Spleen (tissue), 11 donors: Measurements from ENCODE around the gene NPIPB2. TPM values are rescaled to one million over a fixed set of nuclear protein-coding genes. Genes with fewer than 3 reads are reported as not detected.
"Not testable (repeated sequence)": the region's sequence is repeated elsewhere in the genome, so short reads cannot be mapped to it uniquely, and the experiment has no call there.

Experiments
- DNase-seq: peaks from one replicate; pipeline ENCODE4 v3.0.0-alpha.2; 2020
- H3K27ac ChIP-seq, 8 donors: fragments of 200-600 bp; sonication (generic) in 7 of 8; 1 replicate in 4 of 8; 2 replicates in 4 of 8; pipeline versions ENCODE4 v1.5.0 to v1.8.0; 2016 to 2021; ENCODE audit warnings: inconsistent platforms in 4 of 8, mild to moderate bottlenecking in 4 of 8, moderate library complexity in 1 of 8
- H3K27me3 ChIP-seq, 7 donors: fragments of 200-600 bp; sonication (generic) in 6 of 7; replicated peaks in 1 of 7; 1 replicate in 4 of 7; 2 replicates in 3 of 7; pipeline versions ENCODE4 v1.5.0 to v1.8.0; 2016 to 2021; ENCODE audit warnings: inconsistent platforms in 3 of 7, mild to moderate bottlenecking in 1 of 7
- H3K36me3 ChIP-seq, 6 donors: fragments of 200-600 bp; sonication (generic) in 5 of 6; 1 replicate in 4 of 6; 2 replicates in 2 of 6; pipeline versions ENCODE4 v1.5.0 to v1.8.0; 2016 to 2021; ENCODE audit warnings: inconsistent platforms in 2 of 6
- H3K4me1 ChIP-seq, 6 donors: fragments of 200-600 bp; sonication (generic) in 5 of 6; 1 replicate in 3 of 6; 2 replicates in 3 of 6; pipeline versions ENCODE4 v1.5.0 to v1.8.0; 2016 to 2021; ENCODE audit warnings: inconsistent platforms in 3 of 6
- H3K4me3 ChIP-seq, 8 donors: fragments of 200-600 bp; sonication (generic) in 7 of 8; 1 replicate in 4 of 8; 2 replicates in 4 of 8; pipeline versions ENCODE4 v1.5.0 to v1.8.0; 2016 to 2021; ENCODE audit warnings: inconsistent platforms in 4 of 8, mild to moderate bottlenecking in 4 of 8, moderate library complexity in 2 of 8
- H3K9me3 ChIP-seq, 8 donors: fragments of 200-600 bp; sonication (generic) in 7 of 8; 1 replicate in 4 of 8; 2 replicates in 4 of 8; pipeline versions ENCODE4 v1.5.0 to v1.8.0; 2016 to 2021; ENCODE audit warnings: inconsistent platforms in 4 of 8
- POLR2A ChIP-seq, 3 donors: fragments of 450-650 bp; IDR thresholded peaks; one replicate each; pipeline ENCODE4 v1.5.1; 2017; ENCODE audit warnings: antibody characterized with exemption in 3 of 3, mild to moderate bottlenecking in 1 of 3
- POLR2AphosphoS5 ChIP-seq, 3 donors: sonication (generic); formaldehyde crosslinking; IDR thresholded peaks; one replicate each; pipeline ENCODE4 v1.5.1; 2017; ENCODE audit warnings: antibody characterized with exemption in 3 of 3
- WGBS, 5 donors: extraction: QIAGEN DNeasy Blood & Tissue Kit in 3 of 5; methylation state at CpG; one replicate each; pipeline versions ENCODE4 v1.1.5 to v1.1.7; 2013 to 2018; 5-methylcytosine and 5-hydroxymethylcytosine counted together
- intact Hi-C: fragments of 100-400 bp; cut with DNase I; formaldehyde crosslinking; loops from one replicate; pipeline ENCODE4 v1.15.0; 2023; ENCODE audit warnings: low total_unique reads
- polyA plus RNA-seq, 3 donors: library from polyadenylated mRNA; stranded (reverse); fragments of 200-250 nt; gene quantifications; one replicate each; pipeline ENCODE4 v1.2.1, GENCODE V29; 2013
- total RNA-seq, 7 donors: library from RNA; depleted of rRNA in 3 of 7; stranded (reverse); fragments of >200 nt in 3 of 7; fragmentation: NEBNext Ultra II Directional in 4 of 7; extraction: Animal tissue kit (Norgen Biotek cat#: 25700) in 4 of 7; gene quantifications; one replicate each; pipeline versions ENCODE4 v1.1.0 to v1.2.1, GENCODE V29; 2016 to 2021
- TF ChIP-seq, protein P1 (sequence below), 11 experiments: fragments of 200-600 bp in 7 of 11; fragments of 450-650 bp in 4 of 11; sonication (generic) in 4 of 11; IDR thresholded peaks in 8 of 11; conservative IDR thresholded peaks in 3 of 11; 1 replicate in 7 of 11; 2 replicates in 4 of 11; pipeline versions ENCODE4 v1.4.0 to v1.8.0; 2016 to 2021; ENCODE audit warnings: antibody characterized with exemption in 11 of 11, inconsistent platforms in 4 of 11, mild to moderate bottlenecking in 1 of 11
- donor health status: healthy with polysubstance abuse.
- donor health status: DM: no; HTN: no; CAD: no; lungs with moderate emphysema.
- donor health status: DM: no; HTN: no; CAD: no.
- donor health status: Bipolar disorder and iron deficiency.
- donor health status: healthy.
- donor health status: DM: no; HTN: no; CAD: no.
- donor health status: DM: yes; HTN: yes; CAD: no.

The NPIPB2 gene
- total and polyA plus RNA-seq, 10 donors, result 4.0 to 23.7 (median 10.9) TPM

DNA sequence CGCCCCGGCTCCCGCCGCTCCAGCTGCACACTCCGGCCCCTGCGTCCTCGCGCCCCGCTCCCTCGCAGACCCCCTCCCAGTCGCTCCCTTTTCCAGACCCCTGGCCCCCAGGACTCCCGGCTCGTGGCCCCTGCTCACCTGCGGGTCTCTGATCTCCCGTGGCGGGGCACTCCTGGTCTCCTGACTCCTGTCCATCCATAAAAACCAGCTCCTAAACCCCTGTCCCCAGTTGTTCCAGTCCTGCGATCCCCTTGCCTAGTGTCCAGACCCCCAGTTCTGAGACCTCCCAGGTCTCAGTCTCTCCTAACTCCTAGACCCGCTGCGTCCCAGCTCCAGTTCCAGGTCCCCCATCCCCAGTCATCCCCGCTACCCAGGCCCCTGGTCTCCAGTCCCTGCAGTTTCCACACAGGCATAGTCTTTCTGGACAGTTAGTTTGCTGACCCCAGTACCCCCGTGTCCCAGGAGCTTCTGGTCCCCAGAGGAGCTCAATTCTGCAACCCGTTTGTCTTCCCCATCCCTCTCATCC is 35.1 kb upstream of the NPIPB2 start:
- Histone ChIP-seq H3K27me3 (no peaks in the 10 kb centered on the region), H3K4me1 (peaks cover 15 to 68% (median 38%) of the 10 kb centered on the region in 6 donors), H3K4me3 (peak overlapping the region; percentile 64 to 96 (median 85)), H3K9me3 (no peaks in the 10 kb centered on the region), H3K36me3 (peaks cover 0 to 21% (median 0%) of the 10 kb centered on the region in 6 donors), H3K27ac (peak overlapping the region; percentile 74 to 91 (median 82))
- TF ChIP-seq POLR2A (IDR thresholded peaks at IDR 0.05) (no peak), POLR2AphosphoS5 (IDR thresholded peaks at IDR 0.05) (no peak)
- TF ChIP-seq, protein P1, sequence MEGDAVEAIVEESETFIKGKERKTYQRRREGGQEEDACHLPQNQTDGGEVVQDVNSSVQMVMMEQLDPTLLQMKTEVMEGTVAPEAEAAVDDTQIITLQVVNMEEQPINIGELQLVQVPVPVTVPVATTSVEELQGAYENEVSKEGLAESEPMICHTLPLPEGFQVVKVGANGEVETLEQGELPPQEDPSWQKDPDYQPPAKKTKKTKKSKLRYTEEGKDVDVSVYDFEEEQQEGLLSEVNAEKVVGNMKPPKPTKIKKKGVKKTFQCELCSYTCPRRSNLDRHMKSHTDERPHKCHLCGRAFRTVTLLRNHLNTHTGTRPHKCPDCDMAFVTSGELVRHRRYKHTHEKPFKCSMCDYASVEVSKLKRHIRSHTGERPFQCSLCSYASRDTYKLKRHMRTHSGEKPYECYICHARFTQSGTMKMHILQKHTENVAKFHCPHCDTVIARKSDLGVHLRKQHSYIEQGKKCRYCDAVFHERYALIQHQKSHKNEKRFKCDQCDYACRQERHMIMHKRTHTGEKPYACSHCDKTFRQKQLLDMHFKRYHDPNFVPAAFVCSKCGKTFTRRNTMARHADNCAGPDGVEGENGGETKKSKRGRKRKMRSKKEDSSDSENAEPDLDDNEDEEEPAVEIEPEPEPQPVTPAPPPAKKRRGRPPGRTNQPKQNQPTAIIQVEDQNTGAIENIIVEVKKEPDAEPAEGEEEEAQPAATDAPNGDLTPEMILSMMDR (IDR thresholded peaks at IDR 0.05 in 8 of 11, conservative IDR thresholded peaks at IDR 0.05 in 3 of 11), result no peak
- 0 to 2% (median 1%) methylated on average over 10 to 22 of the region's 22 CpGs for WGBS, 5 donors
- no peak for DNase-seq
- intact Hi-C loops, result loop anchor here (10.0 kb wide), 1 partner anchor 88 kb away; no protein-coding TSS in a partner anchor

DNA sequence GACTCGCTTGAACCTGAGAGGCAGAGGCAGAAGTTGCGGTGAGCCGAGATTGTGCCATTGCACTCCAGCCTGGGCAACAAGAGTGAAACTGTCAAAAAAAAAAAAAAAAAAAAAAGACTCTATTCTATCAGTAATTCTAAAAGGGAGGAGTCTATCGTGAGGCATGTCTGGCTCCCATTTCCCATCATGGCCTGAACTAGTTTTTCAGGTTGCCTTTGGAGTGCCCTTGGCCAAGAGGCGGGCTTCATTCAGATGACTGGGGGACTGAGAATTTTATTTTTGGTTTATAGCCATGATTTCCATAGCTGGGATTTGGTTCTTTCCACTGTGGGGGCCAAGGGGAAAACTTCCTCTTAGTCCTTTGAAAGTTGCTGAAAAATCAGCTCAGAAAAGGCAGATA is 31.2 kb upstream of the NPIPB2 start:
- 91 to 94% (median 93%) methylated on average over 5 of the region's 5 CpGs for WGBS, 5 donors
- DNase-seq, result no peak
- Histone ChIP-seq H3K4me3 (no peak overlapping the region), H3K27ac (no peak overlapping the region), H3K27me3 (no peaks in the 10 kb centered on the region), H3K9me3 (no peaks in the 10 kb centered on the region), H3K4me1 (peaks cover 10 to 30% (median 20%) of the 10 kb centered on the region in 6 donors), H3K36me3 (peaks cover 0 to 21% (median 0%) of the 10 kb centered on the region in 6 donors)
- TF ChIP-seq POLR2A (IDR thresholded peaks at IDR 0.05) (no peak), POLR2AphosphoS5 (IDR thresholded peaks at IDR 0.05) (no peak)
- TF ChIP-seq, protein P1 (IDR thresholded peaks at IDR 0.05 in 8 of 11, conservative IDR thresholded peaks at IDR 0.05 in 3 of 11), result no peak
- intact Hi-C loops, result loop anchor here (10.0 kb wide), 1 partner anchor 92 kb away; no protein-coding TSS in a partner anchor

DNA sequence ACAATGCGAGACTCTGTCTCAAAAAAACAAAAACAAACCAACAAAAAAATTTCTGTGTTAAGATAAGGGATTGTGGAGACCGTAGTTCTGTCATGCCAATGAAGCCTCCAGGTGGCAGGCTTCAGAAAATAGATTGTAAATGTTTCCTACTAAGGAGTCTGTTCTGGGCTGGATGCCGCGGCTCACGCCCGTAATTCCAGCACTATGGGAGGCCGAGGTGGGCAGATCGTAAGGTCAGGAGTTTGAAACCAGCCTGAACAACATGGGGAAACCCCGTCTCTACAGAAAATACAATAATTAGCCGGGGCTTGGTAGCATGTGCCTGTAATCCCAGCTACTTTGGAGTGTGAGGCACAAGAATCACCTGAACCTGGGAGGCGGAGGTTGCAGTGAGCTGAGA is 30.3 kb upstream of the NPIPB2 start:
- H3K27me3 ChIP-seq, result no peaks in the 10 kb centered on the region
- intact Hi-C loops, result loop anchor here (10.0 kb wide), 1 partner anchor 93 kb away; no protein-coding TSS in a partner anchor
- H3K4me1 ChIP-seq, result peaks cover 6 to 28% (median 11%) of the 10 kb centered on the region in 6 donors
- no peak overlapping the region for H3K4me3 ChIP-seq
- WGBS, 5 donors, result 71 to 92% (median 82%) methylated on average over 11 of the region's 11 CpGs
- H3K9me3 ChIP-seq, result no peaks in the 10 kb centered on the region
- DNase-seq, result no peak
- H3K27ac ChIP-seq, result no peak overlapping the region
- H3K36me3 ChIP-seq, result peaks cover 0 to 21% (median 0%) of the 10 kb centered on the region in 6 donors
- TF ChIP-seq, protein P1 (IDR thresholded peaks at IDR 0.05 in 8 of 11, conservative IDR thresholded peaks at IDR 0.05 in 3 of 11), result peak in 4 of 11 experiments; percentile 6 to 30 (median 21)
- TF ChIP-seq POLR2AphosphoS5 (IDR thresholded peaks at IDR 0.05) (no peak), POLR2A (IDR thresholded peaks at IDR 0.05) (no peak)

DNA sequence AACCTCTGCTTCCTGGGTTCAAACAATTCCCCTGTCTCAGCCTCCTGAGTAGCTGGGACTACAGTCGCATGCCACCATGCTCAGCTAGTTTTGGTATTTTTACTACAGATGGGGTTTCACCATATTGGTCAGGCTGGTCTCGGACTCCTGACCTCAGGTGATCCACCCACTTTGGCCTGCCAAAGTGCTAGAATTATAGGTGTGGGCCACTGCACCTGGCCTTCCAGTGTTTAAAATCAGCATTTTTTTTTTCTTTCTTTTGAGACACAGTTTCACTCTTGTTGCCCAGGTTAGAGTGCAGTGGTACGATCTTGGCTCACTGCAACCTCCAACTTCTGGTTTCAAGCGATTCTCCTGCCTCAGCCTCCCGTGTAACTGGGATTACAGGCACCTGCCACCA is 28.4 kb upstream of the NPIPB2 start:
- not testable (repeated sequence) for H3K27me3 ChIP-seq, H3K27ac ChIP-seq, H3K9me3 ChIP-seq, H3K4me3 ChIP-seq, DNase-seq
- WGBS, 5 donors, result 75 to 89% (median 79%) methylated on average over 5 of the region's 5 CpGs
- Histone ChIP-seq H3K36me3 (peaks cover 0 to 21% (median 0%) of the 10 kb centered on the region in 6 donors), H3K4me1 (peaks cover 0 to 27% (median 8%) of the 10 kb centered on the region in 6 donors)
- intact Hi-C loops, result loop anchor here (10.0 kb wide), 1 partner anchor 95 kb away; no protein-coding TSS in a partner anchor
